HCT116 (cell line): Measurements from ENCODE around the gene EIF6. TPM values are rescaled to one million over a fixed set of nuclear protein-coding genes. Genes with fewer than 3 reads are reported as not detected.

Source experiments
- ATAC-seq: fragments of 200-7000 bp; cut with Tn5 transposase; 2 replicates; pipeline ENCODE4 v1.9.1; 2020; ENCODE audit warnings: mild to moderate bottlenecking, moderate library complexity
- BruUV-seq: library from RNA; stranded (reverse); fragments of 400-500 nt; replicated peaks from 2 replicates; lab custom pipeline; 2021; lab: Mats Ljungman, UMichigan
- CTCF ChIA-PET: fragments of 300-600 bp; sonication (Branson Sonifier 250); formaldehyde crosslinking; loops from one replicate; lab custom pipeline; 2021; ENCODE audit warnings: antibody characterized with exemption; lab: Charles Lee
- POLR2A ChIA-PET: fragments of 300-600, 350-600 bp; sonication (Branson Sonifier 250); formaldehyde crosslinking; loops from one replicate; lab custom pipeline; 2021; ENCODE audit warnings: antibody characterized with exemption; lab: Charles Lee
- RAD21 ChIA-PET, 2 experiments: fragments of 300-600 bp; sonication (Branson Sonifier 250); formaldehyde crosslinking; loops; one replicate each; lab custom pipeline; 2023; ENCODE audit warnings: low total read pairs in 2 of 2; ENCODE audit not compliant: uncharacterized antibody in 2 of 2, unreplicated experiment in 2 of 2, low non-redundant PET in 1 of 2; lab: Charles Lee
- DNase-seq: peaks from one replicate; pipeline ENCODE4 v3.0.0-alpha.2; 2010; ENCODE audit warnings: low read depth, low spot score
- H2AFZ ChIP-seq: fragments of 200-600 bp; shearing (Covaris generic), sonication (generic); 2 replicates; pipeline ENCODE4 v1.6.1; 2017; ENCODE audit warnings: low read depth, mixed run types, mixed read lengths, antibody characterized with exemption, low read length; ENCODE audit not compliant: poor library complexity, severe bottlenecking
- H3K27ac ChIP-seq: 2 replicates; pipeline ENCODE4 v1.5.1; 2012; ENCODE audit warnings: low read depth, low read length
- H3K27me3 ChIP-seq: fragments of 200-600 bp; sonication (generic); 2 replicates; pipeline ENCODE4 v1.6.1; 2016; ENCODE audit warnings: mixed run types, low read length, mixed read lengths; ENCODE audit not compliant: insufficient read depth
- H3K36me3 ChIP-seq, 2 experiments: fragments of 200-500 bp in 1 of 2; fragments of 200-600 bp in 1 of 2; sonication (Bioruptor generic) in 1 of 2; sonication (generic) in 1 of 2; 2 replicates each; pipeline versions ENCODE4 v1.5.1 to v1.6.1; 2014 to 2016; ENCODE audit warnings: low read length in 2 of 2, inconsistent platforms in 1 of 2, mixed read lengths in 1 of 2, mixed run types in 1 of 2; ENCODE audit not compliant: insufficient read depth in 2 of 2, control insufficient read depth in 1 of 2
- H3K4me1 ChIP-seq, 2 experiments: fragments of 200-600 bp in 1 of 2; sonication (generic) in 1 of 2; 2 replicates each; pipeline versions ENCODE4 v1.5.1 to v1.6.1; 2012 to 2017; ENCODE audit warnings: low read length in 2 of 2, inconsistent platforms in 1 of 2, mild to moderate bottlenecking in 1 of 2, mixed read lengths in 1 of 2, mixed run types in 1 of 2, moderate library complexity in 1 of 2; ENCODE audit not compliant: insufficient read depth in 2 of 2, control insufficient read depth in 1 of 2
- H3K4me2 ChIP-seq: fragments of 200-600 bp; sonication (generic); 2 replicates; pipeline ENCODE4 v1.6.1; 2017; ENCODE audit warnings: mixed run types, low read length, mixed read lengths
- H3K4me3 ChIP-seq, 2 experiments: fragments of 200-600 bp in 1 of 2; sonication (generic) in 1 of 2; replicated peaks in 1 of 2; 2 replicates each; pipeline ENCODE4 v1.5.1; 2011 to 2016; ENCODE audit warnings: low read length in 2 of 2, control low read depth in 1 of 2, low read depth in 1 of 2, mild to moderate bottlenecking in 1 of 2, mixed read lengths in 1 of 2, mixed run types in 1 of 2
- H3K79me2 ChIP-seq: fragments of 200-600 bp; sonication (generic); 2 replicates; pipeline ENCODE4 v1.6.1; 2017; ENCODE audit warnings: mild to moderate bottlenecking, mixed run types, low read length, moderate library complexity, mixed read lengths; ENCODE audit not compliant: insufficient read depth
- H3K9ac ChIP-seq: fragments of 200-600 bp; sonication (generic); 2 replicates; pipeline ENCODE4 v1.6.1; 2016; ENCODE audit warnings: low read length, mixed read lengths
- H3K9me2 ChIP-seq: fragments of 200-600 bp; sonication (generic), shearing (Covaris generic); 2 replicates; pipeline ENCODE4 v1.6.1; 2017; ENCODE audit warnings: mixed run types, mild to moderate bottlenecking, moderate library complexity; ENCODE audit not compliant: insufficient read depth
- H3K9me3 ChIP-seq, 2 experiments: fragments of 200-500 bp in 1 of 2; fragments of 200-600 bp in 1 of 2; sonication (Bioruptor generic) in 1 of 2; sonication (generic) in 1 of 2; 2 replicates each; pipeline ENCODE4 v1.6.1; 2014 to 2017; ENCODE audit warnings: low read length in 2 of 2, mixed read lengths in 2 of 2, inconsistent platforms in 1 of 2, low read depth in 1 of 2, mild to moderate bottlenecking in 1 of 2, mixed run types in 1 of 2, moderate library complexity in 1 of 2; ENCODE audit not compliant: control insufficient read depth in 1 of 2, insufficient read depth in 1 of 2
- H4K20me1 ChIP-seq: fragments of 200-600 bp; sonication (generic), shearing (Covaris generic); 2 replicates; pipeline ENCODE4 v1.6.1; 2017; ENCODE audit warnings: mixed run types, mild to moderate bottlenecking, moderate library complexity; ENCODE audit not compliant: insufficient read depth
- ATF3 ChIP-seq: IDR thresholded peaks from 2 replicates; pipeline ENCODE4 v1.6.1; 2012
- CEBPB ChIP-seq: IDR thresholded peaks from 2 replicates; pipeline ENCODE4 v1.6.1; 2012; ENCODE audit warnings: low read depth
- CTCF ChIP-seq, 3 experiments: fragments of 200-600 bp in 1 of 3; sonication (generic) in 1 of 3; IDR thresholded peaks in 2 of 3; conservative IDR thresholded peaks in 1 of 3; 2 replicates each; pipeline ENCODE4 v1.5.1; 2012 to 2017; ENCODE audit warnings: low read depth in 2 of 3, low read length in 2 of 3, antibody characterized with exemption in 1 of 3, borderline replicate concordance in 1 of 3, control low read depth in 1 of 3, mild to moderate bottlenecking in 1 of 3, mixed read lengths in 1 of 3, mixed run types in 1 of 3, moderate library complexity in 1 of 3; ENCODE audit not compliant: insufficient read depth in 1 of 3
- FOSL1 ChIP-seq: IDR thresholded peaks from 2 replicates; pipeline ENCODE4 v1.6.1; 2012; ENCODE audit warnings: low read depth
- JUND ChIP-seq: IDR thresholded peaks from 2 replicates; pipeline ENCODE4 v1.6.1; 2012
- POLR2A ChIP-seq: IDR thresholded peaks from 2 replicates; pipeline ENCODE4 v1.7.0; 2011; ENCODE audit warnings: borderline replicate concordance; ENCODE audit not compliant: insufficient read depth, insufficient read length; ENCODE audit errors: extremely low read depth
- RAD21 ChIP-seq: IDR thresholded peaks from 2 replicates; pipeline ENCODE4 v1.6.1; 2012; ENCODE audit warnings: low read depth, mild to moderate bottlenecking
- SP1 ChIP-seq: IDR thresholded peaks from 2 replicates; pipeline ENCODE4 v1.6.1; 2012; ENCODE audit warnings: low read depth
- SRF ChIP-seq: IDR thresholded peaks from 2 replicates; pipeline ENCODE4 v1.6.1; 2012; ENCODE audit warnings: low read depth
- ZFX ChIP-seq: fragments of 450-650 bp; IDR thresholded peaks from 2 replicates; pipeline ENCODE4 v1.6.1; 2017
- intact Hi-C: fragments of 100-400 bp; cut with micrococcal nuclease; formaldehyde crosslinking; loops from 2 replicates; pipeline ENCODE4 v1.10.0; 2022
- total RNA-seq: library from RNA; stranded (reverse); gene quantifications from one replicate; pipeline ENCODE4 v1.2.1, GENCODE V29; 2021; ENCODE audit not compliant: unreplicated experiment

EIF6 gene
- total RNA-seq, 1 experiment from 2014 or later = 209 TPM

DNA sequence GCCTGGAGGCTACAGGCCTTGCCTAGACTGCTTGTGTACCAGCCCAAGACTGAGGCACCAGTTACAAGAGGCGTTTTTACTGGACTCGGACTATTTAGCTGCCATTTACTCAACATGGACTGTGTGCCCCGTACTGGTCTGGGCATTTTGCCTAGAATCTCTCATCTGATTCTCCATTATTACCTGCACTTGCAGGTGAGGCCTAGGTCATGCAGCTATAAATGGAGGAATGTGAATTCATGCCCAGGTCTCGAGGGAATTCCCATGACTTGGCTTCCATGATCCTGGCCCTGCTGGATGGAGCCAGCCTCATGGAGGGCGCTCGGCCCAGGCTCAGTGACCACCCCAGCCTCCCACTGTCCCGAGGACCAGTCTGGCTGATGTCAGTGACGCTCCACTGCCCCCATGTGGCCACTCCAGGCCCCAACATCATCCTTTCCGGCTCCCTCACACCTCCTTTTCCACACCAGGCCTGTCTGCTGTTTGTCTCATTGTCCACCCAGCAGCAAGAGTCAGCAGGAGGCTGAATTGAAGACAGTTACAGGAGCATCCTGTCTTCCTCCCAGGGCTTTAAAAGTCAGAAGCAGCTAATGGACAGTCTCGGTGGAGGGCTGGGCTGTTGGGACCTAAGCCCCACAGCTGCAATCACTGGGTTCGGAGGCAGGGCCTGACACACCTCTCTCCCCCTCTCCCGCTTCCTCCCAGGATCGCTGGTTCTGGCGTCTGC, 15.4 kb downstream of the EIF6 start:
- H2AFZ ChIP-seq = no peak overlapping the region
- POLR2A ChIA-PET = no interaction called here
- no peak for TF ChIP-seq CEBPB
- no peak for TF ChIP-seq ZFX
- no peak for TF ChIP-seq FOSL1
- TF ChIP-seq SP1 = no peak
- TF ChIP-seq SRF = no peak
- TF ChIP-seq CTCF (IDR thresholded peaks at IDR 0.05 in 2 of 3, conservative IDR thresholded peaks at IDR 0.05 in 1 of 3; ENCODE audit: borderline replicate concordance in 1 of 3, insufficient read depth in 1 of 3, low read depth in 2 of 3, low read length in 2 of 3) = peak; percentile 60 to 89 (median 88); a peak in 5 of 6 replicates
- TF ChIP-seq JUND = no peak
- no peak for TF ChIP-seq POLR2A
- TF ChIP-seq RAD21 = peak; percentile 84
- no peak for TF ChIP-seq ATF3
- TF ChIP-seq, all 23 proteins: peak for 2
- Histone ChIP-seq H3K4me2 (peak overlapping the region; percentile 30; the same call in 1 of the 2 replicates), H3K27me3 (no peaks in the 10 kb centered on the region), H3K36me3 (no peaks in the 10 kb centered on the region), H4K20me1 (no peaks in the 10 kb centered on the region), H3K9me3 (no peaks in the 10 kb centered on the region), H3K9ac (no peak overlapping the region), H3K4me3 (no peak overlapping the region), H3K4me1 (peaks cover 9 to 17% of the 10 kb centered on the region in 2 experiments), H3K9me2 (no peaks in the 10 kb centered on the region), H3K27ac (no peak overlapping the region), H3K79me2 (no peaks in the 10 kb centered on the region)
- intact Hi-C loops = loop anchor here (1.0 to 10.0 kb wide), 4 partner anchors 124 to 434 kb away; partner anchors contain the start of genes ACSS2 and GGT7
- DNase-seq = no peak
- CTCF ChIA-PET = interaction anchor here (0.7 to 2.3 kb wide), 4 partner anchors 122 to 433 kb away, joined by 3 to 27 read pairs (median 6); partner anchors contain the start of gene EDEM2
- no TSS peak for BruUV-seq
- RAD21 ChIA-PET = interaction anchor here in 1 of 2 experiments (0.6 kb wide), 1 partner anchor 619 kb away, joined by 3 read pairs; no protein-coding TSS in a partner anchor
- ATAC-seq = peak; percentile 89
